Stimulated activated CD4-positive, alpha-beta T cell treated with anti-CD3 and anti-CD28 coated beads, Interleukin-1b, Interleukin-23, amount 100 ng/mL, for 1 hour (primary cell): ENCODE results near the gene GPRIN1.

ENCODE experiments used
- DNase-seq, 2 donors: peaks; one replicate each; pipeline ENCODE4 v3.0.0-alpha.2; 2020; ENCODE audit warnings: low read depth in 2 of 2

Gene GPRIN1

GRCh38 chr5:176643491-176644219 lies 33.7 kb upstream of the GPRIN1 start:
- no peak for DNase-seq

- DNase-seq, result no peak
Measured at GRCh38 chr5:176642675-176643490, 32.9 kb upstream of the GPRIN1 start.

- no peak for DNase-seq
Measured at GRCh38 chr5:176640616-176641015, 30.7 kb upstream of the GPRIN1 start.

- no peak for DNase-seq
Measured at GRCh38 chr5:176639981-176640380, 30.0 kb upstream of the GPRIN1 start.

- DNase-seq, result no peak
Measured at GRCh38 chr5:176639208-176639607, 29.3 kb upstream of the GPRIN1 start.

GRCh38 chr5:176638437-176638836 lies 28.5 kb upstream of the GPRIN1 start:
- DNase-seq, result no peak

GRCh38 chr5:176637556-176637955 lies 27.6 kb upstream of the GPRIN1 start:
- DNase-seq, result no peak

GRCh38 chr5:176636426-176636825 lies 26.5 kb upstream of the GPRIN1 start:
- no peak for DNase-seq

GRCh38 chr5:176633598-176633997 lies 23.6 kb upstream of the GPRIN1 start:
- no peak for DNase-seq

GRCh38 chr5:176632745-176633144 lies 22.8 kb upstream of the GPRIN1 start:
- no peak for DNase-seq

GRCh38 chr5:176631383-176632200 lies 21.6 kb upstream of the GPRIN1 start:
- no peak for DNase-seq

GRCh38 chr5:176630681-176631222 lies 20.8 kb upstream of the GPRIN1 start:
- no peak for DNase-seq

GRCh38 chr5:176629853-176630680 lies 20.1 kb upstream of the GPRIN1 start, which contains the start of the genes EIF4E1B and SNCB:
EIF4E1B (plus strand) TSS chr5:176630675; CDS start chr5:176642788, 12,113 bp downstream.
SNCB (minus strand) TSS chr5:176630534; CDS start chr5:176629654, 880 bp downstream.
- peak in 1 of 2 donors; percentile 27 for DNase-seq

GRCh38 chr5:176629317-176629852 lies 19.4 kb upstream of the GPRIN1 start:
- DNase-seq, result no peak

- no peak for DNase-seq
Measured at GRCh38 chr5:176628406-176629228, 18.7 kb upstream of the GPRIN1 start.

GRCh38 chr5:176627582-176627981 lies 17.6 kb upstream of the GPRIN1 start:
- no peak for DNase-seq

- DNase-seq, result no peak
Measured at GRCh38 chr5:176626876-176627236, 16.9 kb upstream of the GPRIN1 start.

- DNase-seq, result no peak
Measured at GRCh38 chr5:176625966-176626875, 16.3 kb upstream of the GPRIN1 start.

- DNase-seq, result no peak
Measured at GRCh38 chr5:176625512-176625911, 15.6 kb upstream of the GPRIN1 start.
